ENCODE measurements around the gene PRKAG1.

The PRKAG1 gene

DNA sequence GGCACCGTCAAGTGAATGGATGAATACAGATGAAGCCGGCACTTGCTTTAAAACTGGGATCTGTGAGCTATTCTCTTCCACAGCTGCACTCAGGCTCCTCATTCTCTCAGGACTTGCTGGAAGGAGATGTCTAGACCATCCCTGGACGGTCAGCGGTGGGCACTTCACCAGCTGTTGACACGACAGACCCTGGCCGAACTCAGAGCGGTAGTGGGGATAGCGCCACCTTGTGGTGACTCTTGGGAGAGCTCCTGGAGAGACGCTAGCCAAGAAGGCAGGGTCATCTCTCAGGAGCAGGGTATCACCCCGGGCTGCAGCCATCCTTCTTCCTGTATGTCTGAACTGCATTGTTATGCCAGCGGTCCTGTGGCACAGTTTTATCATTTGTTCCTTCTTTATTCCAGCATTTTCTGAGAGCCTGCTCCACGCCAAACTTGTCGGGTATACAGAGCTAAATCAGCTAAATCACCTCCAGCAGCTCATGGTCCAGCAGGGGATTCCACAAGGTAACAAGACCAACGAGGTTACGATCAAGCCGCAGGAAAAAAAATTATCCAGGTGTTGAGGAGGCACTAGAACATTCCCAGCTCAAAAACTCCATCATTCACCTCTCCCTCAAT lies 30.4 kb downstream of the PRKAG1 start:
- ChIA-PET POLR2A (ENCODE audit: low non-redundant PET) (no interaction called here), CTCF (interaction anchor here (0.6 to 2.3 kb wide), 22 partner anchors 10 to 1070 kb away, joined by 3 to 30 read pairs (median 4); partner anchors contain the start of genes DDN, DDX23, RND1 and WNT1)
- peak; percentile 65 for DNase-seq (ENCODE audit: low spot score)
- TF ChIP-seq, protein P1, sequence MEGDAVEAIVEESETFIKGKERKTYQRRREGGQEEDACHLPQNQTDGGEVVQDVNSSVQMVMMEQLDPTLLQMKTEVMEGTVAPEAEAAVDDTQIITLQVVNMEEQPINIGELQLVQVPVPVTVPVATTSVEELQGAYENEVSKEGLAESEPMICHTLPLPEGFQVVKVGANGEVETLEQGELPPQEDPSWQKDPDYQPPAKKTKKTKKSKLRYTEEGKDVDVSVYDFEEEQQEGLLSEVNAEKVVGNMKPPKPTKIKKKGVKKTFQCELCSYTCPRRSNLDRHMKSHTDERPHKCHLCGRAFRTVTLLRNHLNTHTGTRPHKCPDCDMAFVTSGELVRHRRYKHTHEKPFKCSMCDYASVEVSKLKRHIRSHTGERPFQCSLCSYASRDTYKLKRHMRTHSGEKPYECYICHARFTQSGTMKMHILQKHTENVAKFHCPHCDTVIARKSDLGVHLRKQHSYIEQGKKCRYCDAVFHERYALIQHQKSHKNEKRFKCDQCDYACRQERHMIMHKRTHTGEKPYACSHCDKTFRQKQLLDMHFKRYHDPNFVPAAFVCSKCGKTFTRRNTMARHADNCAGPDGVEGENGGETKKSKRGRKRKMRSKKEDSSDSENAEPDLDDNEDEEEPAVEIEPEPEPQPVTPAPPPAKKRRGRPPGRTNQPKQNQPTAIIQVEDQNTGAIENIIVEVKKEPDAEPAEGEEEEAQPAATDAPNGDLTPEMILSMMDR (conservative IDR thresholded peaks at IDR 0.05; ENCODE audit: low read depth), result peak; percentile 85
- H3K27ac ChIP-seq, result no peak overlapping the region

DNA sequence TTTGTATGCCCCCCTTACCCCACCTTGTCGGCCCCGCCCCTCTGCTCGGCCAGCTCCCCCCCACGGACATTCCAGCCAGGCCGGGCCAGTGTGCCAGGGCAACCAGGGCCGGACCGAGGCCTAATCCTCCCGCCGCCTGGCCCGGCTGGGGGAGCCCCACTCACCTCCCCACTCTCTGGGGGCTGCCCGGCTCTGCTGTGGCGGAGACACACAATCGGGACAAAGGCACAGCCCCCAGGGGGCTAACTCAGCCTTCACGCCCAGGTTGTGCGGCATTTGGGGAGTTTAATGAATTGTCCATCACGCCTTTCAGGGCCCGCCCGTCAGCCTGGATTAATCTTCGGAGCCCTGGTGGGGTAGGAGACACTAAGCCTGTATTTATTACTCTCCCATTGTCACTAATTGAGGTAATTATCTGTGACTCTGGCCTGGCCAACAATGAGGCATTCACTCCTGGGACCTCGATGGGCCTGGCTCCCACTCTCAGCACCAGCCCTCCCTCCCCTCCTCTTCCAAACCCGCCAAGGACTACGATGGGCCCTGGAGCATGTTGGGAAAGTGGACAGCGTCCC lies 31.8 kb downstream of the PRKAG1 start:
- ChIA-PET CTCF (interaction anchor here (0.7 to 2.0 kb wide), 3 partner anchors 9 to 119 kb away, joined by 6 to 7 read pairs (median 6); partner anchors contain the start of gene WNT1), POLR2A (ENCODE audit: low non-redundant PET) (no interaction called here)
- DNase-seq (ENCODE audit: low spot score), result no peak
- H3K27ac ChIP-seq, result no peak overlapping the region
- TF ChIP-seq, protein P1 (conservative IDR thresholded peaks at IDR 0.05; ENCODE audit: low read depth), result no peak

DNA sequence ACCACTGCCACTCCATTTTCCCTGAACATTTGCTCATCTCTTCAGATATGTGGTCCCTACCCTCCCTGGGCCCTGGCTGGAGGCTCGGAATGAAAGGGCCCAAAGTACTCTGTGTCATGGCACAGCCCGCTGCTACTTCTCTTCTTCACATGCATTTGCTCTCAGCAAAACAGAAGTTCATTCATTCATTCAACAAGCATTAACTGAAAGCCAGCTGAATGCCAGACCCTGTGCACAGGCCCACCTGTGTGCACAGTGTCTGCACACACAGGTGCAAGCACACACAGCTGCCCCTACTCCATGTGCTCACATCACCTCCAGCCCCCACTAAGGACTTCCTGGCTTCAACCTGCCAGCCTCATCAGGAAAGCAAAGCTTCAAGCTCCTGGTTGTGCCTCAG lies 32.7 kb downstream of the PRKAG1 start:
- POLR2A ChIA-PET (ENCODE audit: low non-redundant PET), result no interaction called here

DNA sequence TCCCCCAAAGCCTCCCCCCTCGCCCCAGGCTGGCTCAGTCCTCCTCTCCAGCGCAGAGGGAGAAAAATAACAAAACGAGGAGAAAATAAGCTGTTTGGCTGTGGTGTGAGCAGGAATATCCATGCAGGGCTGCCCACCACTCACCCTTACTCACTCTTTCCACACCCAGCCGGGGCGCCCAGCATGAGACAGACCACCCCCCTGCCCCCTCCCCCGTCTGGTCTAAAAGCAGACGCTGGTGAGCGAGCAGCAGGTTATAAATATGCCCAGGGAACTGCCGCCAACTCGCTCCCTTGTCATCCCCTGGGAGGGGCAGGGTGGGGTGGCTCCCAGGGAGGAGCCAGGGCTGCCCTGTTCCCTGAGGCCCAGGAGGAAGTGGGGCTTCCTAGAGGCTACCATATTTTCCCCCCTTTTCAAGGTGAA lies 33.1 kb downstream of the PRKAG1 start:
- H3K27ac ChIP-seq, result no peak overlapping the region
- CTCF ChIA-PET, result interaction anchor here (0.6 to 2.0 kb wide), 2 partner anchors 8 to 51 kb away, joined by 3 to 7 read pairs; partner anchors contain the start of gene WNT1
- DNase-seq (ENCODE audit: low spot score), result no peak
- POLR2A ChIA-PET (ENCODE audit: low non-redundant PET), result no interaction called here
- TF ChIP-seq, protein P1 (conservative IDR thresholded peaks at IDR 0.05; ENCODE audit: low read depth), result no peak

More for the DNA sequence above, 32.7 kb downstream of the PRKAG1 start:
- TF ChIP-seq, protein P1 (conservative IDR thresholded peaks at IDR 0.05; ENCODE audit: low read depth), result no peak
- CTCF ChIA-PET, result interaction anchor here (0.6 to 2.0 kb wide), 2 partner anchors 8 to 52 kb away, joined by 3 to 7 read pairs; partner anchors contain the start of gene WNT1
- no peak for DNase-seq (ENCODE audit: low spot score)
- H3K27ac ChIP-seq, result no peak overlapping the region

DNA sequence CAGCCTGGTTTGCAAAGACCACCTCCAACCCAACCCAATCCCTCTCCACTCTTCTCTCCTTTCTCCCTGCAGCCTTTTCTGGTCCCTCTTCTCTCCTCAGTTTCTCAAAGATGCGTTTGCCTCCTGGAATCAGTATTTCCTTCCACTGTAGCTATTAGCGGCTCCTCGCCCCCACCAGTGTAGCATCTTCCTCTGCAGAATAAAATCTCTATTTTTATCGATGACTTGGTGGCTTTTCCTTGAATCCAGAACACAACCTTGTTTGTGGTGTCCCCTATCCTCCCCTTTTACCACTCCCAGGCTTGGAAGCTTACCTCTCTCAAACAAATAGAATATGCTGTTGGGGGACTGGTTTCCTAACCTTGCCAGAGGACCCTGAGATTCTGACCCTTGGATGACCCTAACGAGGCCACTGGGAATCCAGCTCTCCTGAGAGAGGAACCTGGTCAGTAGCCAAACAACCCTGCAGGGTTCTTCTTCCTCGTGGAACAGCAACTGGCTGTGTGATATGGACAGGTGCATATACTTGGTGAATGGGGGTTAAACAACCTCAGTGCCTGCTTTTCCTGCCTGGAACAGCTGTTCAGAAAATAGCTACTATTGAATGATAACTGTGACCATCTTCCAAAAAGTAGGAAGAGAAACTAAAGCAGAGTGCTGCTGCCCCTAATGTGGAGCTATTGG lies 36.0 kb downstream of the PRKAG1 start:
- POLR2A ChIA-PET (ENCODE audit: low non-redundant PET), result no interaction called here
- H3K27ac ChIP-seq, result no peak overlapping the region
- TF ChIP-seq, protein P1 (conservative IDR thresholded peaks at IDR 0.05; ENCODE audit: low read depth), result no peak
- no peak for DNase-seq (ENCODE audit: low spot score)
- CTCF ChIA-PET, result interaction anchor here (0.5 to 2.1 kb wide), 2 partner anchors 10 to 128 kb away, joined by 3 to 5 read pairs; no protein-coding TSS in a partner anchor

DNA sequence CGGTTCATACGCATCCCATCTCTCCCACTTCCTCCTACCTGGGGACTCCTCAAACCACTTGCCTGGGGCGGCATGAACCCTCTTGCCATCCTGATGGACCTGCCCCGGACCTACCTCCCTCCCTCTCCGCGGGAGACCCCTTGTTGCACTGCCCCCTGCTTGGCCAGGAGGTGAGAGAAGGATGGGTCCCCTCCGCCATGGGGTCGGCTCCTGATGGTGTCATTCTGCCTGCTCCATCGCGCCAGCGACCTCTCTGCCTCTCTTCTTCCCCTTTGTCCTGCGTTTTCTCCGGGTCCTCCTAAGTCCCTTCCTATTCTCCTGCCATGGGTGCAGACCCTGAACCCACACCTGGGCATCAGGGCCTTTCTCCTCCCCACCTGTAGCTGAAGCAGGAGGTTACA lies 36.8 kb downstream of the PRKAG1 start:
- DNase-seq (ENCODE audit: low spot score), result no peak
- ChIA-PET CTCF (interaction anchor here (0.6 to 0.7 kb wide), 3 partner anchors 13 to 40 kb away, joined by 3 read pairs; no protein-coding TSS in a partner anchor), POLR2A (ENCODE audit: low non-redundant PET) (no interaction called here)
- TF ChIP-seq, protein P1 (conservative IDR thresholded peaks at IDR 0.05; ENCODE audit: low read depth), result no peak
- no peak overlapping the region for H3K27ac ChIP-seq
